ENCODE results near the gene SIK2. TPM values are rescaled to one million over a fixed set of nuclear protein-coding genes. Genes with fewer than 3 reads are reported as not detected.

The SIK2 gene
- total and polyA plus RNA-seq, 2 donors (not counting 1 experiment from before 2014, with no cell fraction given): 4.9 to 21.8 TPM

DNA sequence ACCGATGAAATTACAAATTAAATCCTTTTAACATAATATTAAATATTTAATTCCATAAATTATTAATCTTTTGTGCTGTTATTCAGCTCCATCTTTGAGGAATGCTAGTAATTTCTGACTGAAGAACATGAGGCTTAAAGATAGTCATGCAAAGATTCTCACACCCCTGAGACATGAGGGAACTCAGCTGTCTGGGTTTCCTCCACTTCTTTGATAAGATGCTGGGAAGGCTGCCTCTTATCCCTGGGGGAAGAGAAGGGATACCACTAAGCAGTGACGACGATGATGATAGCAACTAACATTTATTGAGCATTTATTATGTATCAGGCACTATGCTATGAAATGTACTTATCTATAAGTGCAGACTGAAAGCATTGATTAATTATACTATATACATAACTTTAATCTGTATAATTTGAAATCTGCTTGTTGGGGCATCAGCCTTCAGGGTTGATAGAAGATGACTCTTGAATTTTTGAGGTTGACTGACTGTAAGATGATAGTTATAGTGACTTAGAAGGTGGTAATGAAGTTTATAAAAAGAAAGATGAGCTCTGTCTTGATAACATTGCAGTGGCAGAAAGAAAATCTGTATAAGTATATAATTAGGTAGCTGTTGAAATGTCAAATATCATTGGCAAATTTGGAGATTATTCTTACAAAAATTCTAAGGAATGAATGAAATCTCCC lies 78.4 kb downstream of the SIK2 start:
- H3K27ac Mint-ChIP-seq: no peak overlapping the region
- Histone ChIP-seq H3K4me1 (ENCODE audit: control insufficient read depth in 2 of 2, insufficient read depth in 2 of 2, low read length in 2 of 2) (no peaks in the 10 kb centered on the region), H2AFZ (ENCODE audit: insufficient read depth, low read depth, low read length, poor library complexity, severe bottlenecking) (no peak overlapping the region), H4K20me1 (ENCODE audit: control insufficient read depth, insufficient read depth, low read length, poor library complexity, severe bottlenecking) (no peaks in the 10 kb centered on the region), H3K27ac (ENCODE audit: low read length in 2 of 2) (no peak overlapping the region), H3K4me2 (replicated peaks; ENCODE audit: low read depth, low read length, poor library complexity, severe bottlenecking) (no peak overlapping the region), H3K27me3 (replicated peaks in 1 of 4; ENCODE audit: control extremely low read depth in 1 of 4, control insufficient read depth in 3 of 4, insufficient read depth in 4 of 4, low read length in 3 of 4) (no peaks in the 10 kb centered on the region), H3K79me2 (ENCODE audit: control insufficient read depth, insufficient read depth, low read length) (no peaks in the 10 kb centered on the region), H3K4me3 (ENCODE audit: control extremely low read depth in 1 of 5, extremely low read depth in 1 of 5, insufficient read depth in 1 of 5, low read depth in 2 of 5, low read length in 4 of 5) (no peak overlapping the region), H3K36me3 (replicated peaks in 1 of 2; ENCODE audit: control extremely low read depth in 1 of 2, control insufficient read depth in 1 of 2, extremely low read depth in 1 of 2, insufficient read depth in 2 of 2, low read length in 1 of 2) (peaks cover 0 to 4% of the 10 kb centered on the region in 2 experiments), H3K9me3 (ENCODE audit: control extremely low read depth in 1 of 3, control insufficient read depth in 2 of 3, insufficient read depth in 1 of 3, low read length in 2 of 3) (peaks cover 0 to 5% (median 0%) of the 10 kb centered on the region in 3 donors), H3K9ac (ENCODE audit: low read length) (no peak overlapping the region)
- no peaks in the 10 kb centered on the region for H3K27me3 Mint-ChIP-seq
- ChIA-PET CTCF (no interaction called here), POLR2A (no interaction called here)
- H3K4me1 Mint-ChIP-seq: no peaks in the 10 kb centered on the region
- ATAC-seq (ENCODE audit: low read depth) (no peak), DNase-seq (no peak)
- intact Hi-C loops (cut with micrococcal nuclease): no loop called here
- H3K4me3 Mint-ChIP-seq: no peak overlapping the region
- TF ChIP-seq, protein P1, sequence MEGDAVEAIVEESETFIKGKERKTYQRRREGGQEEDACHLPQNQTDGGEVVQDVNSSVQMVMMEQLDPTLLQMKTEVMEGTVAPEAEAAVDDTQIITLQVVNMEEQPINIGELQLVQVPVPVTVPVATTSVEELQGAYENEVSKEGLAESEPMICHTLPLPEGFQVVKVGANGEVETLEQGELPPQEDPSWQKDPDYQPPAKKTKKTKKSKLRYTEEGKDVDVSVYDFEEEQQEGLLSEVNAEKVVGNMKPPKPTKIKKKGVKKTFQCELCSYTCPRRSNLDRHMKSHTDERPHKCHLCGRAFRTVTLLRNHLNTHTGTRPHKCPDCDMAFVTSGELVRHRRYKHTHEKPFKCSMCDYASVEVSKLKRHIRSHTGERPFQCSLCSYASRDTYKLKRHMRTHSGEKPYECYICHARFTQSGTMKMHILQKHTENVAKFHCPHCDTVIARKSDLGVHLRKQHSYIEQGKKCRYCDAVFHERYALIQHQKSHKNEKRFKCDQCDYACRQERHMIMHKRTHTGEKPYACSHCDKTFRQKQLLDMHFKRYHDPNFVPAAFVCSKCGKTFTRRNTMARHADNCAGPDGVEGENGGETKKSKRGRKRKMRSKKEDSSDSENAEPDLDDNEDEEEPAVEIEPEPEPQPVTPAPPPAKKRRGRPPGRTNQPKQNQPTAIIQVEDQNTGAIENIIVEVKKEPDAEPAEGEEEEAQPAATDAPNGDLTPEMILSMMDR (IDR thresholded peaks at IDR 0.05): no peak
- TF ChIP-seq EZH2 (IDR thresholded peaks at IDR 0.05; ENCODE audit: borderline replicate concordance, insufficient read depth, low read depth, low read length, poor library complexity, severe bottlenecking): no peak
- no peaks in the 10 kb centered on the region for H3K9me3 Mint-ChIP-seq (ENCODE audit: insufficient read depth)
- WGBS (ENCODE audit: insufficient coverage): no CpG with 5 or more reads among the region's 3 CpGs

DNA sequence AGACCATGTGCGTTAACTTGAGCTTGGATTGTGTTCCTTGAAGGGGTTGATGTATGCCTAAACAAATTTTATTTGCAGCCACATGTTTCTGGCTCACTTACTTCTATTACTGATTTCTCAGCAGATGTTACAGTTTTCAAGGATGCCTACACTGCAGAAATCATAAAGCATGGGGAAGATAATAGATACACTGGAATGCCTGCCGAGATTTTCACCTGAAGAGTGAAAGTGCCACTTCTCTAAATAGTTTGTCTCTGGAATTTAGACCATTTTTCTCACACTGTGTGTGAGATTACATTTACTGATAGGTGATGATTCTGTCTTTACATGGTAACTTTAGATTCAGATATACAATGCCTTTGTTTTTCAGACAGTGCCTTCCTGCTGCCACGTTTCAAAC lies 81.6 kb downstream of the SIK2 start:
- Histone ChIP-seq H3K9ac (ENCODE audit: low read length) (no peak overlapping the region), H3K4me2 (replicated peaks; ENCODE audit: low read depth, low read length, poor library complexity, severe bottlenecking) (no peak overlapping the region), H3K27me3 (replicated peaks in 1 of 4; ENCODE audit: control extremely low read depth in 1 of 4, control insufficient read depth in 3 of 4, insufficient read depth in 4 of 4, low read length in 3 of 4) (no peaks in the 10 kb centered on the region), H4K20me1 (ENCODE audit: control insufficient read depth, insufficient read depth, low read length, poor library complexity, severe bottlenecking) (no peaks in the 10 kb centered on the region), H3K79me2 (ENCODE audit: control insufficient read depth, insufficient read depth, low read length) (no peaks in the 10 kb centered on the region), H3K27ac (ENCODE audit: low read length in 2 of 2) (no peak overlapping the region), H3K36me3 (replicated peaks in 1 of 2; ENCODE audit: control extremely low read depth in 1 of 2, control insufficient read depth in 1 of 2, extremely low read depth in 1 of 2, insufficient read depth in 2 of 2, low read length in 1 of 2) (peaks cover 2 to 4% of the 10 kb centered on the region in 2 experiments), H2AFZ (ENCODE audit: insufficient read depth, low read depth, low read length, poor library complexity, severe bottlenecking) (no peak overlapping the region), H3K4me1 (ENCODE audit: control insufficient read depth in 2 of 2, insufficient read depth in 2 of 2, low read length in 2 of 2) (no peaks in the 10 kb centered on the region), H3K4me3 (ENCODE audit: control extremely low read depth in 1 of 5, extremely low read depth in 1 of 5, insufficient read depth in 1 of 5, low read depth in 2 of 5, low read length in 4 of 5) (no peak overlapping the region), H3K9me3 (ENCODE audit: control extremely low read depth in 1 of 3, control insufficient read depth in 2 of 3, insufficient read depth in 1 of 3, low read length in 2 of 3) (no peaks in the 10 kb centered on the region)
- ChIA-PET POLR2A (interaction anchor here (0.6 kb wide), 1 partner anchor 374 kb away, joined by 4 read pairs; no protein-coding TSS in a partner anchor), CTCF (interaction anchor here (0.6 to 1.0 kb wide), 3 partner anchors 117 to 1483 kb away, joined by 3 to 4 read pairs (median 4); no protein-coding TSS in a partner anchor)
- no peak for DNase-seq
- no CpG with 5 or more reads among the region's 3 CpGs for WGBS (ENCODE audit: insufficient coverage)
- Mint-ChIP-seq H3K9me3 (ENCODE audit: insufficient read depth) (no peaks in the 10 kb centered on the region), H3K4me3 (no peak overlapping the region), H3K27ac (no peak overlapping the region), H3K27me3 (no peaks in the 10 kb centered on the region), H3K4me1 (no peaks in the 10 kb centered on the region)
- no peak for ATAC-seq (ENCODE audit: low read depth)
- intact Hi-C loops (cut with micrococcal nuclease): no loop called here
- no peak for TF ChIP-seq EZH2 (IDR thresholded peaks at IDR 0.05; ENCODE audit: borderline replicate concordance, insufficient read depth, low read depth, low read length, poor library complexity, severe bottlenecking)
